HS-5 (cell line): ENCODE measurements around the gene RNF166.

ENCODE experiments used
- DNase-seq: peaks from one replicate; pipeline ENCODE4 v3.0.0-alpha.2; 2012; ENCODE audit warnings: low read depth

Gene RNF166, protein sequence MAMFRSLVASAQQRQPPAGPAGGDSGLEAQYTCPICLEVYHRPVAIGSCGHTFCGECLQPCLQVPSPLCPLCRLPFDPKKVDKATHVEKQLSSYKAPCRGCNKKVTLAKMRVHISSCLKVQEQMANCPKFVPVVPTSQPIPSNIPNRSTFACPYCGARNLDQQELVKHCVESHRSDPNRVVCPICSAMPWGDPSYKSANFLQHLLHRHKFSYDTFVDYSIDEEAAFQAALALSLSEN

DNA sequence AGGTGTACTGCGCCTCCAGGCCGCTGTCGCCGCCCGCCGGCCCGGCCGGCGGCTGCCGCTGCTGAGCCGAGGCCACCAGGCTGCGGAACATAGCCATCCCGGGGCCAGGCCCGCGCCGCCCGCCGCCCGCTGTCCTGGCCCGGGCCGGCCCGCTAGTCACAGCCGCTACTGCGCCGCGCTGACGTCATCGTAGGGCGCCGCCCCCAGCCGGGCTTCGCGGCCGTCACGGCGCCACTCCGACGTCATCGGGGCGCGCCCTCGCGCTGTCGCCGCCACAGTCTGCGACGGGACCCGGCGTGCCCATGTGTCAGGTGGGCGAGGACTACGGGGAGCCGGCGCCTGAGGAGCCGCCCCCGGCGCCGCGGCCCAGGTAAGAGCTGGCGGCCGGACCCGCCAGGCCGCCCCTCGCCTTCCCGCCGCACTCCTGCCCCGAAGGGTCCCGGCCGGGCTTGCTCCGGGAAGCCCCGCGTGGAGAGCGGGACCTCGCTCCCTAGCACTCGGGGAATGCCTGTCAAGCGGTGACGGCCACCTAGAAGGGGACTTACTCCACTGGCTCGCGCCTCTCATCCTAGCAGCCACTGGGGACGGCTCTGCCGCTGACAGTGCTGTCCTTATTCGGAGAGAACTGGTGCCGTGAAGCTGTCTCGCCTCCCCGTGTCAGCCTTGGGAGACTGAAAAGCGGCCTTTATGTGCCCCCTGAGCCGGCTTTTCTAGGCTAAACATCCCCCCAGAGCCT lies at the start of gene RNF166, which contains the start of gene CTU2:
Gene RNF166 (minus strand): TSS at position 180 of the 736 bp plus-strand sequence. CDS start 83 bp downstream, at position 97.
Gene CTU2 (plus strand): TSS at position 275 of the 736 bp plus-strand sequence. CDS start 28 bp downstream, at position 303.
- no peak for DNase-seq

DNA sequence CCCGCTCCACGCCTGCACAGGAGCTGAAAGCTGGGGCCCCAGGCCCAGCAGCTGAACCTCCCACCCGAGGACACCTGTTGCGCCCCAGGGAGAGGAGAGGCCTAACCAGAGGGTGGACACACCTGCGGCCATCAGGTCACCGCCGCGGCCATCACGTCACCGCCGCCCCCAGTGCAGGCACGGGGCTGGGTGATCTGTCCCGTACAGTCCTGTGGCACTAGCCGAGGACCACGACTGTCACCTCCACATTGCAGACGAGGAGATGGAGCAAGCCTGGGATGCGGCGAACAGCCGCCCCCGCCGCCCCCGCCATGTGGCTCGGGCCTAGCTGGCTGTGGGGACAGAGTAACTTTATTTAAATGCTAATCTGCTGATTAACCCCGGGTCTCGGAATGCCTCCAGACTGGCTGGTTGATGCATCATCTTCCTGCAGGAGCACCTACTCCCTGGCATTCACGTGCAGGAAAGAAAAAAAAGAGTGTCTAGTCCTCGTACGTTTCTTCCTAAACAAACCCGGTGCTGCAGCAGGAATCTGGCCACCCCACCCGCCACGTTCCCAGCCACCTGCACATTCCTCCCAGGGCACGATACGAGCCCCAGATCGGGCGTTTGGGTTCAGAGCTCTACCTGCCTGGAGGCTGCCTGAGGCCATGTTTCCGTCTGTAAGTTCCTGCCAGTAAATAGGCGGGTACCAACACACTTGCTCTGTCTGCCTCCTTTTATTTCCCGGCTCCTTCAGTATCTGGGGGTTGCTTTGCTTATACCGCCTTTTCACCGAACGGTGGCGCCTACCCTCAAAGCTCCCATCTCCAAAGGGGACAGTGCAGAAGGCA lies 48.9 kb upstream of the RNF166 start:
- DNase-seq, result no peak

DNA sequence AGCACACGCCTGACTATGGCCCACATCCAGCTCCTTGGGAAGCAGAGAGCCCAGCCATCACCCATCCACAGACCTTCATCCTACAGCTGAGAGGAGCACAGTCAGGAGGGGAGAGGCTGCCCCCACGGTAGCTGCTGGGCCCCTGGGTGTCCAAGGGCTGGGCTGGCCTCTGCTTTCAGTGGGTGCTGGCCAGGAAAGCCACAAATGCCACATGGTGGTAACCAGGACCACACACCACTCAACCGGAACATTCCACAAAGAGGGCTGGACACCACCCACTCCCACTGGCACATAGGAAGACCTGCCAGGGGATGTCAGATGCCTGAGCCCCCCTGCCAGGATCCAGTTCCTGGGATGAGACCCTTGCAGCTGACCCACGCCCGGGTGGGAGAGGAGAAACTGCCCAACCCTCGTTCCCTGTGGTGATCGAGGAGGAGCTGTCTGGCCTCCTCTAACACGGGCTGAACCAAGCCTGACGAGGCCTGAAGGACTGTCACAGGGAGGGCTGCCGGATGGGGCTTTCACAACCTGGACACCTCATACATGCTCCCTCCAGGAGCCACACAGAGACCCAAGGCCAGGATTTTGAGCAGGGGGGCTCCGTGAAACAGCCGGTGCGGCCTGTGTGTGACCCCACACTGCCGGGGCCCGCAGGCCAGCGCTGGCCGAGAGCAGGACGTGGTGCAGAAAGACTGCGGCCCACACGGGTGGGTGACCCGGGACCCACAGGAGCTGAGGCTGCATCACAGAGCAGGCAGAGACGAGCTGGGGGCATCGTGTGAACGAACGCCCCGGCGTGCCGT lies 48.1 kb upstream of the RNF166 start:
- no peak for DNase-seq

DNA sequence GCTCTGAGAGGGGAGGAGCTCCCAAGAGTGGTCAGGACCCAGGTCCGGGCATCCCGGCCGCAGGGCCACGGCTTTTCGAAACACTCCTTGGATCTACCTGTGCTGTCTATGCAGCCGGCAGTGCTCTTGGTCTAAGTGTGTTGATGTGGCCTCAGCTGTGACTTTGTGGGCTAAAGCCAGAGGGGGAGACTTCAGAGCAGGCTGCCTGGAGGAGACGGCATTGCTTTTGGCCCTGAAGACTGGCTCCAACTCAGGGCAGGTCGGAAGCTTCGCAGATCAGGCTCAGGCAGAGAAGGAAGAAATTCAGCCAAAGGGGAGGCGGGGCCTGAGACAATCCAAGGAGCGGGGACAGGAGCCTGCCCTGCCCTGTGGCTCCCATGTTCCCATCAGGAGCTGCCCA lies 47.4 kb upstream of the RNF166 start:
- no peak for DNase-seq

DNA sequence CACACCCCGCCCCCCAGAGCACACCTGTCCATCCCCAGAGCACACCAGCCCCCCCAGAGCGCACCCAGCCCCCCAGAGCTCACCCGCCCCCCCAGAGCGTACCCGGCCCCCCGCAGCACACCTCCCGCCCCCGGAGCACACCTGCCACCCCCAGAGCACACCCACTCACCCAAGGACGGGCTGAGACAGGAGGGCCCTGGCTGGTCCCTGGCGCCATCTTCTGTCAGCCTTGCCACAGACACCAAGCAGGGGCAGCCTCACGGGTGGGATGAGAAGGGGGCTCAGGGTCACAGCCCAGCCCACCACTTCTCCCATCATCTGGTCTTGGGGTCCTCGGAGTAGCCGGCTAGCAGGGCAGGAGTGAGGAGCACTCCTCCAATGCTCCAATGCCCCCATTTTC lies 47.0 kb upstream of the RNF166 start:
- no peak for DNase-seq

DNA sequence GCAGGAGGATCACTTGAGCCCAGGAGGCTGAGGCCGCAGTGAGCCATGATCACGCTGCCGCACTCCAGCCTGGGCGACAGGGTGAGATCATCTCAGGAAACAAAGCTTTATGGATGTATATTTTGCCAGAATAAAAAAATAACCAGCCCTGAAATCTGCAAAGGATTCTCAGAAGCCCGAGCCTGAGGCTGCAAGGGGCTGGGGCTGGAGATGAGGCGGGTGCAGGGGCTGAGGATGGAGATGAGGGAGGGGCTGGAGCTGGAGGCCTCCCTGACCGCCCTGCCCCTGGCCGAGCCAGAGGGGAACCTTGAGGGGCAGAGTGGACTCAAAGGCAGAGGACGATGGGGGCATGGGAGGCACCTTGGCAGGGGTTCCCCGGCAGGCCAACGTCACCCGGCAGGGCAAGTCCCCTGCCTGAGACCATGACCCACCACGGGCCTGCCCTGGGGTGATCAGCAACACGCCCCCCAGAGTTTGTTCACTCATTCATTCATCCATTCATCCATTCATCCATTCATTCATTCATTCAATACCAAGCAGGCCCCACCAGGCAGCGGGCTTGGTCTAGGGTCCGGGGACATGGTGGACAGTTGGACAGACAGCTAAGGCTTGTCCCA lies 46.3 kb upstream of the RNF166 start:
- DNase-seq, result no peak

DNA sequence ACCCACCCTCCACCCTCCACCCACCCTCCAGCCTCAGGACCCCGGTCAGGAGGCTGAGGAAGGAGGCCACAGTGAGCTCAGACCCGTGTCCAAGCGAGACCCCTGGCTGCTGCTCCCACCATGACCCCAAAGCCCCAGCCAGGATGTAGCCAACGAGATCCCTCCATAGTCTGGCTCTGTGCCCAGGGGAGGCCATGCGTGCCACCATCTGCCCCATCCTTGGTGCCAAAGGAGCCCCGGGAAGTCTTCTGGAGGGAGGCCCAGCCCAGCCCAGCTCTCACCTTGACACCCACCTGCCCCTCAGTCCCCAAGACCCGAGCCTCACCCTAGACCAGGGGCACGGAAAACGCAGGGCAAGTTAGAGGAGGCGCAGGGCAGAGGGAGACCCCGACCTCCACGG lies 44.6 kb upstream of the RNF166 start:
- DNase-seq, result no peak

DNA sequence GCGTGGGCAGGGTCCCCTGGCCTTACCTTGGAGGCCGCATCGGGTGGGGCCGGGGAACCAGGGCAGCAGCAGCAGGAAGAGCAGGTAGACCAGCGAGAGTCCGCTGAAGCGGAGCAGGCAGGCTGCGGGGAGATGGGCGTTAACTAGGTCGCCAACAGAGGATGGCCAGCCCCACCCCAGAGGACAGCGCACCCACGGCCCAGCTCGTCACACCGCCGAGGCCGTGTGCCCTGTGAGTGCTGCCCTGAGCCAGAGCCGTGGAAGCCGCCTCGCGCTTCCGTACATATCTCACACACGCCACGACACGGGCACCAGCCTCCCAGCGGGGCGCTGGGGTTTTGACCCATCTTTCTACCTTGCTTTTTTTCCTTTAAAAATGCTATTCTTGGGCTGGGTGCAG lies 43.1 kb upstream of the RNF166 start:
- no peak for DNase-seq

DNA sequence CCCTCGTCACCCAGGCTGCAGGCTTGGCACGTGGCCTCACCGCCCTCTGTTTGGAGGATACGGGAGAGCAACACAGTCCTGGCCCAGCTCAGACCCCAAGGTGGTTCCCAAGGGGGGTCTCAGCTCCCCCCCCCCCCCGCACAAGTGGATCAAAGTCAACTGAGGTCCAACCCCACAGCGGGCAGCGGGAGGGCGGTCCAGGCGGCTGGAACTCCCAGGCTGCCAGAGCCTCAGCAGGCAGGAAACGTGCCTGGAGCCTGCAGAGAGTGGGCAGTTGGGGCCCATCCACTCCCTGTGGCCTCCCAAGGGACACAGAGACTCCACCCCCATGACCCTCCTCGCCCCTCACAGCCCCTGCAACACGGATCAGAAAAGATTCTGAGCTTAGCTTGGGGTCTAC lies 42.2 kb upstream of the RNF166 start:
- no peak for DNase-seq

DNA sequence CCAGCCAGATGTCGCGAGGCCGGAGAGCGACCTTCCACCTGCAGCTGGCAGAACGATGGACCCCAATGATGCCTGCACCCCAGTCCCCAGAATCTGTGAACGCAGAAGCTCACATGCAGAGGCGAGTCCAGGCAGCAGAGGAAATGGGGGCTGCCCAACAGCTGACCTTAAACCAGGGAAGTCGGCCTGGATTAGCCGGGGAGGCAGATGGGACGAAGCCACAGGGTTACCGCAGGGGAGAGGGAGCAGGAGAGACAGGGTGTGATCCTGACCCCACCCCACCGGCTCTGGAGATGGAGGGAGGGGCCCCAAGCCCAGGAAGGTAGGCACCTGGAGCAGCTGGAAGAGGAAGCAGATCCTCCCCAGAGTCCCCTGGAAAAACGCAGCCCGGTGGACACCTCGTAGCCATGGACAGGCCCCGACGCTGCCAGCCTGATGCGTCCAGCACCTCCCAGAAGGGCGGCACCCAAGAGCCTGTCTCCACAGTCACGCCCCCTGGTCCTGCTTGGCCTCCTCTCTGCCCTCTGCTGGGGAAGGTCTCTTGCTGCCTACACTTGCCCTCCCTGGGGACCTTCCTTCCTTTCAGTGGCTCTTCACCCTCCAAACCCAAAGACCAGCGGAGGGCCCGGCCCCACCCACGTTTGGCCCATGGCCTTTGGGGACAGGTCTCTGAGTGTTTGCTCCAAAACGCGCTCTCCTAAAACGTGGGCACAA lies 41.5 kb upstream of the RNF166 start:
- no peak for DNase-seq

DNA sequence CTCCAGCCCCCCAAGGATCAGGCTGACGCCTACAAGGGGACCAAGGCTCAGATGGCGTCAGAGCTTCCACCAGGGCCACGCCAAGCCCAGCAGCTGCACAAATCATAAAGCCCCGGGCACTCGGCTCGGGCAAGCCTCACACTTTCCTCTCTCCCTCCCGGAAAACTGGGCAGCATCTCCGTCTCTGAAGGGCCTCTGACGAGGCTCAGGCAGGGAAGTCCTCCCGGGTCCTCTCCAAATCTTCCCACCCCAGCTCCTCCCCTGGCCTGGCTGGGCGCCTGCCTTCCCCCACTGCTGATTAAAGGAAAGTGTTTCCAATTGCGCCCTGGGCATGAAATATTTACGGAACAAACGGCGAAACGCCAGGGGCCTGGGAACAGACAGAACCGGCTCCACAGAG lies 40.3 kb upstream of the RNF166 start:
- no peak for DNase-seq

DNA sequence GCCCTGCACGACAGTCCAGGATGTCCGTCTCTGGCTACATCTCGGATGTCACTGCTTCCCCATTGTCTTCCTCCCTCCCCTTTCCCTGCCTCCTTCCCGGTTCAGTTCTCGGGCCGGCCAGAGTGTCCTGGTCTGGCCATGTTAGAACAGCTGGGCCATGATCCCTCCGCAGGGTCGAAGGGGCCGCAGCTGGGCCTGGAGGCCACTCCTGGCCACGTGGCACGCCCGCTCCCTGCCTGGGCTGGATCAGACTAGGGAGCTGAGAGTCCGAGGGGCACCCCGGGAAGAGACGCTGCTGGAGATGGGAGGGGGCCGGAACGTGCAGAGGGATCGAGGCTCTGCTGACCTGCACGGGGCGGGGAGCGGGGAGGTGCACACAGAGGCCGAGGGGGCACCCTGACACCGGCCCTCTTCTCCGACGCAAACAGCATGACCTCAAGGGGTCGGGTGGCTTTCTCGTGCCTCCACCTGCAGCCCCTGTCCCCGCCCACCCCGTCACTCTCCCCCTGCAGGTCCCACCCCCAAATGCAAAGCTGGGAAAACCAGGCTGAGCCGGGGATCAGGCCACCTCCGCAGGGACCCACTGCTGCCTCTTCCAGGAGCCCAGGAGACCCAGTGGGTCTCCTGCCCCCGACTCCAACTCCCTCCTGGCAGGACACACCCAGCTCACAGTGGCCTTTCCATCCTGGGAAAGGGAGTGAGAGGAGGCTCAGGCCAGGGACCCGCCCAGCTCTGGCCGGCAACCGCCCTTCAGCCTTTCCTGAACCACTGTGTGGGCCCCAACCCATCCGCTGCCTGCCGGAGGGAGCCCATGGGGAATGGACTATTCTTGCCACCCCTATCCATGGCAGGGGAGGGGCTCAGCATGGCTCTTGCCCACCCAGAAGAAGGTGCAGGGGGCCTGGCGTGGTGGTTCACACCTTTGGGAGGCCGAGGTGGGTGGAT lies 38.6 kb upstream of the RNF166 start:
- DNase-seq, result no peak

DNA sequence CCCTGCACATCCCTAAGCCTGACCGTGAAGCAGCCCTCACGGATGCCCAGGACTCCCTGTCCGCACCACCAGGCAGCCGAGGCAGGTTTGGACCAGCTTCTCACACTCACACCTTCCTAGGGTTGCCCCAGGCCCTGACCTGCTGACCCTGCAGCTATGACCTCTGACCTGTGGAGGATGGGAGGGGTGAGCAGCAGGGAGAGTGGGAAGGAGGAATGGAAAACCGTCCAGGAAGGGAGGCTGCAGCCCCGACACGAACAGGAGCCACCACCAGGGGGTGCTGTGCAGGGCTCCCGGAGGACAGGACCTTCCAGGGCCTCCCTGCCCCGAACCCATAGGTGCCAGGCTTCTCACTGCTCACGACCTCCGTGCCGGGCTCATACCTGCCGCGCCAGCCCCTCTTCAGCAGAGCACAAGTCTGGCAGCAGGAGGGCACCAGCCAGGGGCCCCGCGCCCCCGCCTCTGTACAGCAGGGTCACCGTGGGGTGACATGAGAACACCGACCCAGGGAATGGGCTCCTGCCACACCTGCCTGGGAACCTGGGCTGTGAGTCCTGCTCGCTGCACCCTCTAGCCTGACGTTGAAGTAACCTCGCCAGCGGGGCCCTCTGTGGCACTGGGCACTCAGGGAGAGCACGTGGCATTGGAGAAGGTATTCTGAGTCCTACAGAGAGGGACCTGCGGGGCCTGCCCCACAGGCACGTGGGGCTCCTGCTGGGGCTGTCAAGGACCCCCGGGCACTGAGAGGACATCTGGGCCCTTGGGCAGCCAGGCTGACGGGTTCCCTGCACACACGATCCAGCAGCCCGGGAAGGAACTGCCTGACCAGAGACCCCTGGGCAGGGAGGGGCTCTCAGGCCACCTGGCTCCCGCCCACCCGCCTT lies 37.7 kb upstream of the RNF166 start:
- DNase-seq, result no peak

DNA sequence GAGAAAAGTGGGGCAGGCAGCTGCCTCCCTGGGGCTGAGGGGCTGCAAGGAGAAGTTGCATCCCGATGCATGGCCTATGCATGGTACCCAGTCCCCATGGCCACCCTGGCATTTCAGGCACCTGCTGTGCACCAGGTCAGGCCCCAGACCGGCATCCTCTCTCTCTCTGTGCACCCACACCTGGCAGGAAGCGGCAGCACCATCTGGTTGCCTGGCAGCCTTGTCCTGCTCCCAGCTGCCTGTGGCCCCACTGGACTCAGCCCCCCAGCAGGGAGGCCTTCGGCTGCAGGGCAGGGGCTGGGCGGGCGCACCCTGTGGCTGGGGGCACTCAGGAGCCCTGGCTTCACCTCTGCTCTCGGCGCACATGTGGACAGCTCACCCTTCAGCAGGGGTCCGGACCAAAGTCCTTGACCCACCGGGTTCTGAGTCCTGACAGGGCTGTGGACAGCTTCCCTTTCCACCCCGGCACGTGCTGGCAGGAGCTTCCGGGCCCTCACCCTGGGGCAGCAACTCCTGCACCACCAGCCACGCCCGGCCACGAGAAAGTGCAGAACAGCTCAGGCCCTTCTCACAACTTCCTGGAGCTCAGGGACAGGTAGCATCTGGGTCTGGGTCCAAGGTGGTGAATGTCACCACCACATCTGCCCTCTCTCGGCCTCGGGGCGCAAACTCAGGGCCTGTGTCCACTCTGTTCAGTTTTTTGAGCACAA lies 36.8 kb upstream of the RNF166 start:
- DNase-seq, result no peak

DNA sequence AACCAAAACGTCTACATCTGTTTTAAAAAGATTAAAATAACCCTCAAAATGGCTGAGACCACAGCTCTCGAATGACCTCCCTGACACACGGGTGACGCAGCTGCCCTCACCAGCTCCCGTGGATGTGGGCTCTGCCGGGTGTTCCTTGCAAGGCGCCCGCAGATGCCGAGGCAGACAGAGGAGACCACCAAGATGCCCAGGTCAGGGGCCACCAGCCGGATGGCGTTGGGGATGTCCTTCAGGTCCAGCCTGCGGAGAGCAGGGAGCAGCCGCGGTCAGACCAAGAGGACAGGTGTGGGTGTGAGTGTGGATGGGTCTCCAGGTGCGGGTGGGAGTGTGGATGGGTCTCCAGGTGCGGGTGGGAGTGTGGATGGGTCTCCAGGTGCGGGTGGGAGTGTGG lies 35.2 kb upstream of the RNF166 start:
- DNase-seq, result no peak

DNA sequence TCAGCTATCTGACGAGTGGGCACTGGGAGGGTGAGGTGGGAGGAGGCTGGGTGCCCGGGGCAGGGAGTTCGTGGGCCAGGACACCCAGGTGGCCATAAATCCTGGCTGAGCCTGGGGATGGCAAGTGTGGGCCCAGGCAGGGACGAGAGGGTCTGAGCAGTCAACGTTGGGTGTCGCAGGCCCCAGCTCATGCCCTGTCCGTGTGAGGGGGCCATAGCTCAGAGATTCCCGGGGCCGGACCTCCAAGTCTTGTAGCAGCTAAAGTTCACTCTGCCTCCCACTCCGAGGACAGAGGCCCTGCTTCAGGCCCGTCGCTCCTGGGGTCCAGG lies 34.5 kb upstream of the RNF166 start:
- DNase-seq, result no peak

DNA sequence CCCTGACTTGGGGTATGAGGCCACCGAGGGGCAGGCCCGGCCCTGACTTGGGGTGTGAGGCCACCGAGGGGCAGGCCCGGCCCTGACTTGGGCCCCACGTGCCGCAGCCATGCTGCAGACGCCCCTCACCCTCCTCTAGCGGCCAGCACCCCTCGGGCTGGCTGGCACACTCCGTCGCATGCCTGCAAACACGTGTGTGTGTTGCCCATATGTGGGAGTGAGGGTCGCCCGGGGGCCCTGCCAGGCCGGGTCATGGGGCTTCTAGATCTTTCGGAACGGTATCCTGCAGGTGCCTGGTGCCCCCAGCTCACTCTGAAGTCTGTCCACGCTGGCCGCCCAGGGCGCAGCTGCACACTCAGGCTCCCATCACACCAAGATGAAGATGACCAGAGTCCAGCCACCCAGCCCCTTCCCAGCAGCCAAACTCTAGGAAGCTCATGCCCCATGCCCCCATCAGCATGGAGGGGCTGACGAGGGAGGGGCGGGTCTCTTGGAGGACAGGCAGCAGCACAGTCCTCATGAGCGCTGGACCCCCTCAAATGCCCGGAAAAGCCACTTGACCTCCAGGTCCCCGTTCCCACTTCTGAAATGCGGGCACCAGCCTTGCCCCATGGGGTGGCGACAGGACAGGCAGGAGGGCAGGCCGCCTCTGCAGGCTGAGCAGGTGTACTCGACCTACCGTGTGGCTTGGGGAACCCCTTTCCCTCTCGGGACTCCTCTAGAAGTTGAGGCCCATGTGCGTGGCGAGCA lies 33.9 kb upstream of the RNF166 start:
- no peak for DNase-seq
